Measurements from ENCODE around the gene ACTRT3.

Gene ACTRT3

GRCh38 chr3:169790687-169791429 lies 21.5 kb upstream of the ACTRT3 start:
- Histone ChIP-seq H3K36me3 (peaks cover 57% of the 10 kb centered on the region), H3K27me3 (no peaks in the 10 kb centered on the region), H3K9me3 (no peaks in the 10 kb centered on the region), H3K27ac (no peak overlapping the region), H3K4me3 (ENCODE audit: low read depth in 1 of 2, low read length in 1 of 2) (no peak overlapping the region), H3K4me1 (ENCODE audit: control insufficient read depth in 1 of 2, insufficient read depth in 1 of 2, low read depth in 1 of 2, low read length in 1 of 2) (no peaks in the 10 kb centered on the region)
- TF ChIP-seq, protein P1, sequence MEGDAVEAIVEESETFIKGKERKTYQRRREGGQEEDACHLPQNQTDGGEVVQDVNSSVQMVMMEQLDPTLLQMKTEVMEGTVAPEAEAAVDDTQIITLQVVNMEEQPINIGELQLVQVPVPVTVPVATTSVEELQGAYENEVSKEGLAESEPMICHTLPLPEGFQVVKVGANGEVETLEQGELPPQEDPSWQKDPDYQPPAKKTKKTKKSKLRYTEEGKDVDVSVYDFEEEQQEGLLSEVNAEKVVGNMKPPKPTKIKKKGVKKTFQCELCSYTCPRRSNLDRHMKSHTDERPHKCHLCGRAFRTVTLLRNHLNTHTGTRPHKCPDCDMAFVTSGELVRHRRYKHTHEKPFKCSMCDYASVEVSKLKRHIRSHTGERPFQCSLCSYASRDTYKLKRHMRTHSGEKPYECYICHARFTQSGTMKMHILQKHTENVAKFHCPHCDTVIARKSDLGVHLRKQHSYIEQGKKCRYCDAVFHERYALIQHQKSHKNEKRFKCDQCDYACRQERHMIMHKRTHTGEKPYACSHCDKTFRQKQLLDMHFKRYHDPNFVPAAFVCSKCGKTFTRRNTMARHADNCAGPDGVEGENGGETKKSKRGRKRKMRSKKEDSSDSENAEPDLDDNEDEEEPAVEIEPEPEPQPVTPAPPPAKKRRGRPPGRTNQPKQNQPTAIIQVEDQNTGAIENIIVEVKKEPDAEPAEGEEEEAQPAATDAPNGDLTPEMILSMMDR (IDR thresholded peaks at IDR 0.05): no peak

- Histone ChIP-seq H3K4me1 (ENCODE audit: control insufficient read depth in 1 of 2, insufficient read depth in 1 of 2, low read depth in 1 of 2, low read length in 1 of 2) (no peaks in the 10 kb centered on the region), H3K4me3 (ENCODE audit: low read depth in 1 of 2, low read length in 1 of 2) (no peak overlapping the region), H3K36me3 (peaks cover 63% of the 10 kb centered on the region), H3K27me3 (no peaks in the 10 kb centered on the region), H3K9me3 (no peaks in the 10 kb centered on the region), H3K27ac (no peak overlapping the region)
- TF ChIP-seq, protein P1 (IDR thresholded peaks at IDR 0.05): no peak
Measured at GRCh38 chr3:169790219-169790618, 20.9 kb upstream of the ACTRT3 start.

DNA sequence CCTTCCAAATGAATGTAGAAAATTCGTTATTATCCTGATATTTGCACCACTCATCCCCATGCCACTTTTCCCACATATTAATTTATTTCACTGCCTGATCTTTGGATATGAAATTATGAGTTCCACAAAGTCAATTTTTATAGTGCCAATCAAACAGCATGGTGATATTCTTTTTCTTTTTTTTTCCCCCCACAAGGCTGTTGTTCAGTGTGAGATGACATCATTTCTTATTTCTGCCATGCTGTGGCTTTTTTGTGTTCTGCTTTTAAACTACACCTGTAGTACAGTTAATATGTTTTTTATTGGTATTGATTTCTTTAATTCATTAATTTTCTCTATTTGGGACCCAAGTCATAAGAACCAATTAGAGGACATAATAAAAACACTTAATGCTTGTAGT lies 18.4 kb upstream of the ACTRT3 start:
- Histone ChIP-seq H3K4me3 (ENCODE audit: low read depth in 1 of 2, low read length in 1 of 2) (no peak overlapping the region), H3K36me3 (peaks cover 78% of the 10 kb centered on the region), H3K27me3 (no peaks in the 10 kb centered on the region), H3K27ac (no peak overlapping the region), H3K4me1 (ENCODE audit: control insufficient read depth in 1 of 2, insufficient read depth in 1 of 2, low read depth in 1 of 2, low read length in 1 of 2) (no peaks in the 10 kb centered on the region), H3K9me3 (no peaks in the 10 kb centered on the region)
- TF ChIP-seq, protein P1 (IDR thresholded peaks at IDR 0.05): no peak

DNA sequence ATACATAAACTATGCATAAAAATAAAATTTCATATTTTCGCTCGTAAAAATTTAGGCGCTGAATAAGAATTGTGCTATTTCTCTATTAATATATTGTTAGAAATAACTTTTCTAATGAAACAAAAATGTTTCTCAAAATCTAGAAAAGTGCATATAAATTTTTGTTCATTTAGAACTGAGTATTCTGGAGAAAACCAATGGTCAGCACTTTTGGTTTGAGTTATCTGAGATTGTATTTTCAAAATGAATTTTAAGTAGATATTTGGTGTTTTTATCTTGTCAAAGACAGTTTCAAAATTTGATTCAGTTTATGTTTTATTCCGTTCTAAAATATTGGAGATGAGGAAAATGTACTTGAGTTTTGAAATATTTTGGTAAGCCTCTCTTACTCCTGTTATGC lies 17.8 kb upstream of the ACTRT3 start:
- H3K36me3 ChIP-seq: peaks cover 80% of the 10 kb centered on the region
- TF ChIP-seq, protein P1 (IDR thresholded peaks at IDR 0.05): no peak
- no peak overlapping the region for H3K4me3 ChIP-seq (ENCODE audit: low read depth in 1 of 2, low read length in 1 of 2)
- no peaks in the 10 kb centered on the region for H3K27me3 ChIP-seq
- no peak overlapping the region for H3K27ac ChIP-seq
- no peaks in the 10 kb centered on the region for H3K4me1 ChIP-seq (ENCODE audit: control insufficient read depth in 1 of 2, insufficient read depth in 1 of 2, low read depth in 1 of 2, low read length in 1 of 2)
- no peaks in the 10 kb centered on the region for H3K9me3 ChIP-seq

- H3K9me3 ChIP-seq: no peaks in the 10 kb centered on the region
- H3K4me1 ChIP-seq (ENCODE audit: control insufficient read depth in 1 of 2, insufficient read depth in 1 of 2, low read depth in 1 of 2, low read length in 1 of 2): peaks cover 4 to 5% of the 10 kb centered on the region in 2 experiments
- no peak overlapping the region for H3K27ac ChIP-seq
- no peaks in the 10 kb centered on the region for H3K27me3 ChIP-seq
- H3K4me3 ChIP-seq (ENCODE audit: low read depth in 1 of 2, low read length in 1 of 2): no peak overlapping the region
- TF ChIP-seq, protein P1 (IDR thresholded peaks at IDR 0.05): no peak
- H3K36me3 ChIP-seq: peaks cover 90% of the 10 kb centered on the region
Measured at GRCh38 chr3:169781209-169781855, 12.0 kb upstream of the ACTRT3 start.

Measured in neutrophil (primary cell).